SU-DHL-6 (cell line): ENCODE data around the gene LRRC43.

Experiments
- EZH2phosphoT487 ChIP-seq: fragments of 200-600 bp; sonication (generic), shearing (Covaris generic); conservative IDR thresholded peaks from 2 replicates; pipeline ENCODE4 v1.6.1; 2018; ENCODE audit warnings: mild to moderate bottlenecking, antibody characterized with exemption, low read length, moderate library complexity, mixed read lengths
- TF ChIP-seq, protein P1 (sequence below): fragments of 200-600 bp; sonication (generic); IDR thresholded peaks from one replicate; pipeline ENCODE4 v1.5.1; 2017; ENCODE audit warnings: antibody characterized with exemption, mild to moderate bottlenecking, low read length, moderate library complexity; ENCODE audit not compliant: insufficient read depth, poor library complexity, severe bottlenecking

DNA sequence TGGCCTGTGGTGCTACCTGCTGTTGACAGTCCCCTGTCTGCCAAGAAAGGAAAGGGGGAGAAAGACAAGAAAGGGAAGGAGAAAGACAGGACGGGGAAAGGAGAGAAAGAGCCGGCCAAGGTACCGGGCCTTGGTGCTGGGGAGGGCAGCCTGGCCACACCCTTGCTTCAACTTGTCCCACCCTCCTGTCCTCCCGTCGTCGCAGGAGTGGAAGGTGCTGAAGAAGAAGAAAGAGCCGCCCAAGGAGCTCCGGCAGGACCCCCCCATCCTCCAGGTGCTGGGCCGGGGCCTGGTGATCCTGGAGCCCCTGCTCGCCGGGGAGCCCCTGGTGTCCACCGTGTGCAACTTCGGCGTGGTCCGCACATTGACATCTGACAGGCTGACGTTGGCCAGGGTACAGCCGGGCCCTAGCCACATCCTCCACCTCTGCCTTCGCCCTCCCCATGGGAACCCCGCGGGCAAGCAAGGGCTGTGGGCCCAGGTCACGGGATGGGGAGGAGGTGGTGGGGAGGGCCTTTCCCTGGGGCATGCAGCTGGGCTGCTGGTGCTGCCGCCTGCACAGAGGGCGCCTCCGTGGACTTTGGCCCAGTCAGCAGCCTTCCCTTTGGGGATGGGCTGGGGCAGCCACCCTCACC, 17.7 kb downstream of the LRRC43 start:
- TF ChIP-seq, protein P1, sequence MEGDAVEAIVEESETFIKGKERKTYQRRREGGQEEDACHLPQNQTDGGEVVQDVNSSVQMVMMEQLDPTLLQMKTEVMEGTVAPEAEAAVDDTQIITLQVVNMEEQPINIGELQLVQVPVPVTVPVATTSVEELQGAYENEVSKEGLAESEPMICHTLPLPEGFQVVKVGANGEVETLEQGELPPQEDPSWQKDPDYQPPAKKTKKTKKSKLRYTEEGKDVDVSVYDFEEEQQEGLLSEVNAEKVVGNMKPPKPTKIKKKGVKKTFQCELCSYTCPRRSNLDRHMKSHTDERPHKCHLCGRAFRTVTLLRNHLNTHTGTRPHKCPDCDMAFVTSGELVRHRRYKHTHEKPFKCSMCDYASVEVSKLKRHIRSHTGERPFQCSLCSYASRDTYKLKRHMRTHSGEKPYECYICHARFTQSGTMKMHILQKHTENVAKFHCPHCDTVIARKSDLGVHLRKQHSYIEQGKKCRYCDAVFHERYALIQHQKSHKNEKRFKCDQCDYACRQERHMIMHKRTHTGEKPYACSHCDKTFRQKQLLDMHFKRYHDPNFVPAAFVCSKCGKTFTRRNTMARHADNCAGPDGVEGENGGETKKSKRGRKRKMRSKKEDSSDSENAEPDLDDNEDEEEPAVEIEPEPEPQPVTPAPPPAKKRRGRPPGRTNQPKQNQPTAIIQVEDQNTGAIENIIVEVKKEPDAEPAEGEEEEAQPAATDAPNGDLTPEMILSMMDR: no peak
- no peak for TF ChIP-seq EZH2phosphoT487
